ENCODE data around the gene LIN7C.
A peak's percentile ranks its signal among the peaks of the same experiment; 100 is the strongest.

The LIN7C gene

GRCh38 chr11:27471589-27472397 lies 34.8 kb downstream of the LIN7C start:
- H3K36me3 ChIP-seq (ENCODE audit: insufficient read depth, low read length) = no peaks in the 10 kb centered on the region
- no peak for DNase-seq (ENCODE audit: low read depth, low spot score)
- no peak overlapping the region for H3K27ac ChIP-seq
- peak overlapping the region; percentile 84 for H3K4me3 ChIP-seq
- TF ChIP-seq POLR2AphosphoS5 (IDR thresholded peaks at IDR 0.05; ENCODE audit: borderline replicate concordance, low read depth, low read length) (no peak), EZH2 (IDR thresholded peaks at IDR 0.05) (no peak), FOXP2 (optimal IDR thresholded peaks at IDR 0.05; ENCODE audit: control extremely low read depth, extremely low read length, insufficient read depth) (no peak)
- no peaks in the 10 kb centered on the region for H3K9me3 ChIP-seq (ENCODE audit: low read depth, low read length)
- peak overlapping the region; percentile 66 for H3K9ac ChIP-seq (ENCODE audit: insufficient read length)

- H3K9me3 ChIP-seq (ENCODE audit: low read depth, low read length) = no peaks in the 10 kb centered on the region
- no peaks in the 10 kb centered on the region for H3K36me3 ChIP-seq (ENCODE audit: insufficient read depth, low read length)
- TF ChIP-seq EZH2 (IDR thresholded peaks at IDR 0.05) (no peak), FOXP2 (optimal IDR thresholded peaks at IDR 0.05; ENCODE audit: control extremely low read depth, extremely low read length, insufficient read depth) (no peak), POLR2AphosphoS5 (IDR thresholded peaks at IDR 0.05; ENCODE audit: borderline replicate concordance, low read depth, low read length) (no peak)
- no peak for DNase-seq (ENCODE audit: low read depth, low spot score)
- H3K4me3 ChIP-seq = peak overlapping the region; percentile 84
- peak overlapping the region; percentile 48 for H3K9ac ChIP-seq (ENCODE audit: insufficient read length)
- H3K27ac ChIP-seq = no peak overlapping the region
These were observed 35.6 kb downstream of the LIN7C start for GRCh38 chr11:27470826-27471588.

GRCh38 chr11:27470166-27470565 lies 36.4 kb downstream of the LIN7C start:
- DNase-seq (ENCODE audit: low read depth, low spot score) = no peak
- no peaks in the 10 kb centered on the region for H3K36me3 ChIP-seq (ENCODE audit: insufficient read depth, low read length)
- H3K27ac ChIP-seq = peak overlapping the region; percentile 20; the same call in 1 of the 2 replicates
- no peaks in the 10 kb centered on the region for H3K9me3 ChIP-seq (ENCODE audit: low read depth, low read length)
- peak overlapping the region; percentile 4 for H3K9ac ChIP-seq (ENCODE audit: insufficient read length)
- H3K4me3 ChIP-seq = peak overlapping the region; percentile 84
- TF ChIP-seq EZH2 (IDR thresholded peaks at IDR 0.05) (no peak), FOXP2 (optimal IDR thresholded peaks at IDR 0.05; ENCODE audit: control extremely low read depth, extremely low read length, insufficient read depth) (no peak), POLR2AphosphoS5 (IDR thresholded peaks at IDR 0.05; ENCODE audit: borderline replicate concordance, low read depth, low read length) (no peak)

GRCh38 chr11:27468995-27469695 lies 37.4 kb downstream of the LIN7C start:
- H3K4me3 ChIP-seq = peak overlapping the region; percentile 84
- no peak for DNase-seq (ENCODE audit: low read depth, low spot score)
- no peaks in the 10 kb centered on the region for H3K9me3 ChIP-seq (ENCODE audit: low read depth, low read length)
- TF ChIP-seq EZH2 (IDR thresholded peaks at IDR 0.05) = no peak
- TF ChIP-seq POLR2AphosphoS5 (IDR thresholded peaks at IDR 0.05; ENCODE audit: borderline replicate concordance, low read depth, low read length) = no peak
- TF ChIP-seq FOXP2 (optimal IDR thresholded peaks at IDR 0.05; ENCODE audit: control extremely low read depth, extremely low read length, insufficient read depth) = no peak
- H3K27ac ChIP-seq = 0 out of 2 replicates have a peak overlapping the region, but pooled peaks have one; percentile 76
- no peak overlapping the region for H3K9ac ChIP-seq (ENCODE audit: insufficient read length)
- H3K36me3 ChIP-seq (ENCODE audit: insufficient read depth, low read length) = no peaks in the 10 kb centered on the region

- H3K9ac ChIP-seq (ENCODE audit: insufficient read length) = peak overlapping the region; percentile 32
- H3K27ac ChIP-seq = peak overlapping the region; percentile 76
- no peaks in the 10 kb centered on the region for H3K9me3 ChIP-seq (ENCODE audit: low read depth, low read length)
- TF ChIP-seq POLR2AphosphoS5 (IDR thresholded peaks at IDR 0.05; ENCODE audit: borderline replicate concordance, low read depth, low read length) = no peak
- no peak for TF ChIP-seq FOXP2 (optimal IDR thresholded peaks at IDR 0.05; ENCODE audit: control extremely low read depth, extremely low read length, insufficient read depth)
- TF ChIP-seq EZH2 (IDR thresholded peaks at IDR 0.05) = no peak
- DNase-seq (ENCODE audit: low read depth, low spot score) = no peak
- no peaks in the 10 kb centered on the region for H3K36me3 ChIP-seq (ENCODE audit: insufficient read depth, low read length)
- peak overlapping the region; percentile 84 for H3K4me3 ChIP-seq
These were observed 38.2 kb downstream of the LIN7C start for GRCh38 chr11:27468209-27468994.

- DNase-seq (ENCODE audit: low read depth, low spot score) = no peak
- Histone ChIP-seq H3K36me3 (ENCODE audit: insufficient read depth, low read length) (no peaks in the 10 kb centered on the region), H3K9ac (ENCODE audit: insufficient read length) (peak overlapping the region; percentile 32), H3K4me3 (0 out of 2 replicates have a peak overlapping the region, but pooled peaks have one; percentile 32), H3K9me3 (ENCODE audit: low read depth, low read length) (no peaks in the 10 kb centered on the region), H3K27ac (peak overlapping the region; percentile 76)
- TF ChIP-seq EZH2 (IDR thresholded peaks at IDR 0.05) = no peak
- no peak for TF ChIP-seq POLR2AphosphoS5 (IDR thresholded peaks at IDR 0.05; ENCODE audit: borderline replicate concordance, low read depth, low read length)
- no peak for TF ChIP-seq FOXP2 (optimal IDR thresholded peaks at IDR 0.05; ENCODE audit: control extremely low read depth, extremely low read length, insufficient read depth)
These were observed 39.2 kb downstream of the LIN7C start for GRCh38 chr11:27467181-27467913.

- no peak for DNase-seq (ENCODE audit: low read depth, low spot score)
- Histone ChIP-seq H3K9me3 (ENCODE audit: low read depth, low read length) (no peaks in the 10 kb centered on the region), H3K4me3 (no peak overlapping the region; the same call in 1 of the 2 replicates), H3K27ac (peak overlapping the region; percentile 97; the same call in 1 of the 2 replicates), H3K36me3 (ENCODE audit: insufficient read depth, low read length) (no peaks in the 10 kb centered on the region), H3K9ac (ENCODE audit: insufficient read length) (no peak overlapping the region)
- no peak for TF ChIP-seq FOXP2 (optimal IDR thresholded peaks at IDR 0.05; ENCODE audit: control extremely low read depth, extremely low read length, insufficient read depth)
- no peak for TF ChIP-seq EZH2 (IDR thresholded peaks at IDR 0.05)
- TF ChIP-seq POLR2AphosphoS5 (IDR thresholded peaks at IDR 0.05; ENCODE audit: borderline replicate concordance, low read depth, low read length) = no peak
These were observed 40.2 kb downstream of the LIN7C start for GRCh38 chr11:27466363-27466762.

All from SK-N-MC (cell line).